Ectodermal cell (in vitro differentiated cells): ENCODE measurements around the gene CAPN2.

Experiments
- H3K27ac ChIP-seq: 2 replicates; pipeline ENCODE4 v1.7.0; 2013; ENCODE audit warnings: mild to moderate bottlenecking, low read depth, low read length; ENCODE audit not compliant: insufficient read depth, poor library complexity, severe bottlenecking
- H3K27me3 ChIP-seq: 2 replicates; pipeline ENCODE4 v1.7.0; 2013; ENCODE audit warnings: mild to moderate bottlenecking, low read length; ENCODE audit not compliant: insufficient read depth, control insufficient read depth, poor library complexity, severe bottlenecking
- H3K36me3 ChIP-seq: one replicate; pipeline ENCODE4 v1.7.0; 2013; ENCODE audit warnings: low read length; ENCODE audit not compliant: control insufficient read depth, insufficient read depth
- H3K4me1 ChIP-seq: one replicate; pipeline ENCODE4 v1.7.0; 2013; ENCODE audit warnings: low read length; ENCODE audit not compliant: control insufficient read depth, insufficient read depth
- H3K4me3 ChIP-seq: 2 replicates; pipeline ENCODE4 v1.7.0; 2013; ENCODE audit warnings: low read depth, low read length, control low read depth; ENCODE audit not compliant: insufficient read depth
- H3K9me3 ChIP-seq: 2 replicates; pipeline ENCODE4 v1.7.0; 2013; ENCODE audit warnings: mild to moderate bottlenecking, low read length, moderate library complexity; ENCODE audit not compliant: control insufficient read depth
- WGBS, 2 experiments: methylation state at CpG; one replicate each; pipeline ENCODE4 v1.1.7; 2013; ENCODE audit warnings: missing lambda C conversion rate in 2 of 2; 5-methylcytosine and 5-hydroxymethylcytosine counted together

Gene CAPN2

DNA sequence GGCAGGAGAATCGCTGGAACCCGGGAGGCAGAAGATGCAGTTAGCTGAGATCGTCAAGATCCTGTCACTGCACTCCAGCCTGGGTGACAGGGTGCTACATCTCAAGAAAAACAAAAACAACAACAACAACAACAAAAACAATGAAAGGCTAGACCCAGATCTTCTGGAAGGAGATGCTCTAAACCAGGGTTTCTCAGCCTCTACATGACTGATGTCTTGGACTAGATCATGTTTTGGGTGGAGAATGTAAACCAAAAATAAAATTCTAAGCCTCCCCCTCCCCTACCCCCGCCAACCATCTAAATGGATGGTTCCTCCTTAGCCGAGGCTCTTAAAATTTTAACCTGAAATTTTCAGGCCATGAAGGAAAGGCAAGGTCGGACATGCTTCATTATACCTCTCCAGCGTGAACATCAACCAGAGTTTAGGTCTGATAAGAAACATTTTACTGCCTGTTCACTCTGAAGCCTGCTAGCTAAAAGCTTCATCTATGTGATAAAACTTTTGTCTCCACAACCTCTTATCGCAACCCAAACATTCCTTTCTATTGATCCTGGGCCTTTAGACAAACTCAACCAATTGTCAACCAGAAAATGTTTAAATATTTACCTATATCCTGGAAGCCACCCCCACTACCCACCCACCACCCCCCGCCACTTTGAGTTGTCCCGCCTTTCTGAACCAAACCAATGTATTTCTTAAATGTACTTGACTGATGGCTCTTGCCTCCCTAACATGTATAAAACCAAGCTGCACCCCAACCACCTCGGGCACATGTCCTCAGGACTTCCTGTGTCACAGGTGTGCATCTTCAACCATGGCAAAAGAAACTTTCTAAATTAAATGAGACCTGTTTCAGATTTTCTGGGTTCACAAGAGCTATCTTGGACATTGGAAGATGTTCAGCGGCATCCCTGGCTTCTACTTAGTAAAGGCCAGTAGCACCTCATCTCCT, 1.9 kb upstream of the CAPN2 start:
- no peaks in the 10 kb centered on the region for H3K9me3 ChIP-seq

DNA sequence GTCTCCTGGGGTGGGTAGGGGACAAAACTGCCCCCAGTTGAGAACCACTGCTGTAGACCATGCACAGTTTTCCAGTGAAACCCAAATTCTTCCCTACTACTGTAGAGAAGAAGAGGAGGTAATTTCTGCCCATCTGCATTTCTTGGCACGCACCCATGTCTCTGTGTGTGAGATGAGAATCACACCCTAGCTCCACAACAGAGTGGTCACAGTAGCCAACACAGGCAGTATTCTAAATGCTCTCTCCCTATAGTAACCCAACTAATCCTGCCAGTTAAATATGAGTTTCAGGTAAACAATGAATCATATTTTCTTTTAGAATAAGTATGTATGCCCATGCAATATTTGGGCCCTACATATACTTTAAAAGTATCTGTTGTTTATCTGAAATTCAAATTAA, 1.2 kb upstream of the CAPN2 start:
- H3K36me3 ChIP-seq: no peaks in the 10 kb centered on the region
- 100% methylated on average over 1 of the region's 1 CpG for WGBS, 2 experiments
- H3K27me3 ChIP-seq: peaks cover 11% of the 10 kb centered on the region
- no peak overlapping the region for H3K27ac ChIP-seq
- no peaks in the 10 kb centered on the region for H3K9me3 ChIP-seq
- no peak overlapping the region for H3K4me3 ChIP-seq
- H3K4me1 ChIP-seq: peaks cover 12% of the 10 kb centered on the region

More for the DNA sequence above, 1.9 kb upstream of the CAPN2 start:
- no peak overlapping the region for H3K4me3 ChIP-seq
- WGBS, 2 experiments: 90 to 93% methylated on average over 12 of the region's 12 CpGs
- peaks cover 18% of the 10 kb centered on the region for H3K4me1 ChIP-seq
- no peaks in the 10 kb centered on the region for H3K36me3 ChIP-seq
- peaks cover 11% of the 10 kb centered on the region for H3K27me3 ChIP-seq
- no peak overlapping the region for H3K27ac ChIP-seq

DNA sequence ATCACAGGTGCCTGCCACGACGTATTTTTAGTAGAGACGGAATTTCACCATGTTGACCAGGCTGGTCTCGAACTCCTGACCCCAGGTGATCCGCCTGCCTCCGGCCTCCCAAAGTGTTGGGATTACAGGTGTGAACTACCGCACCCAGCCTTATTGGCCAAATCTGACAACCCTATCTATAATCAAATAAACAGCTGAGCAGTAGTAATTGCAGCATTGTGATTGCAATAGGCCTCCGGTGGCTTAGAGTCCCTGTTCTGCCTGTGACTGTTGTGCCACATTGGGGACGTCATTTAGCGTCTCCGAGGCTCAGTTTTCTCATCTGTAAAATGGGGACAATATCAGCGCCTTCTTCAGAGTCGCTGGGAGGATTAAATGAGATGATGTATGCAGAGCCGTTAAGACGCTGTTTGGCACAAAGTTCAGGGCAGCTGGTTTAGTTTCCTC, 569 bp upstream of the CAPN2 start:
- no peaks in the 10 kb centered on the region for H3K9me3 ChIP-seq
- H3K4me1 ChIP-seq: peaks cover 10% of the 10 kb centered on the region
- H3K27me3 ChIP-seq: peaks cover 11% of the 10 kb centered on the region
- H3K27ac ChIP-seq: no peak overlapping the region
- H3K36me3 ChIP-seq: no peaks in the 10 kb centered on the region
- WGBS, 2 experiments: 79 to 83% methylated on average over 15 of the region's 15 CpGs
- H3K4me3 ChIP-seq: peak overlapping the region; percentile 76

DNA sequence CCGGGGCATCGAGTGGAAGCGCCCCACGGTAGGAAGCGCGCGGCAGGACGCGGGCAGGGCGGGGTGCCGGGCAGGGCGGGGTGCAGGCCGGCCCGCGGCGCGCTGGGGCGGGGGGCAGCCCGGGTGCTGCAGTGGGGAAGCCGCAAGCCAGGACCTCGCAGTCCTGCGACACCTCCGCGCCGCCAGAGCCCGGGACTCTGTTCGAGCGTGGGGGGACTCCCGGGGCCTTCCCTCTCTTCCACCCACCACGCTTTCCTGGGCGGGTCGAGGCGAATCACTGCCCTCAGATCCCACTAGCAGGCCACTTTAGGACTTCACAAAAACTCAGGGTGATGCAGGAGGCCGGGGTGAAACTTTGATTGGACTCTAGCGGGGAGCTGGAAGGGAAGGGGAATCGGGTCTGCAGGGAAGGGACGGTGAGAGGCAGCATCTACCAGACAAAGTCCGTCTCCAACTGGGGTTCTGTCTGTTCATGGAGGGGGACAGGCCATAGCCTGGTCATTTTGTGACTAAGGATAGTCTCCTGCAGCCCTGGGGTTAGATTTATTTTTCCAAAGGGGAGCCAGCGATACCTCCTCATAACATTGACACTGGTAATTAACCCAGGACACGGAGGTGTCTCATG, 623 bp downstream of the CAPN2 start:
- H3K9me3 ChIP-seq: no peaks in the 10 kb centered on the region
- no peak overlapping the region for H3K27ac ChIP-seq
- 3 to 4% methylated on average over 40 of the region's 40 CpGs for WGBS, 2 experiments
- H3K36me3 ChIP-seq: peaks cover under 1% of the 10 kb centered on the region
- peaks cover 10% of the 10 kb centered on the region for H3K4me1 ChIP-seq
- H3K4me3 ChIP-seq: peak overlapping the region; percentile 76
- peaks cover 11% of the 10 kb centered on the region for H3K27me3 ChIP-seq

DNA sequence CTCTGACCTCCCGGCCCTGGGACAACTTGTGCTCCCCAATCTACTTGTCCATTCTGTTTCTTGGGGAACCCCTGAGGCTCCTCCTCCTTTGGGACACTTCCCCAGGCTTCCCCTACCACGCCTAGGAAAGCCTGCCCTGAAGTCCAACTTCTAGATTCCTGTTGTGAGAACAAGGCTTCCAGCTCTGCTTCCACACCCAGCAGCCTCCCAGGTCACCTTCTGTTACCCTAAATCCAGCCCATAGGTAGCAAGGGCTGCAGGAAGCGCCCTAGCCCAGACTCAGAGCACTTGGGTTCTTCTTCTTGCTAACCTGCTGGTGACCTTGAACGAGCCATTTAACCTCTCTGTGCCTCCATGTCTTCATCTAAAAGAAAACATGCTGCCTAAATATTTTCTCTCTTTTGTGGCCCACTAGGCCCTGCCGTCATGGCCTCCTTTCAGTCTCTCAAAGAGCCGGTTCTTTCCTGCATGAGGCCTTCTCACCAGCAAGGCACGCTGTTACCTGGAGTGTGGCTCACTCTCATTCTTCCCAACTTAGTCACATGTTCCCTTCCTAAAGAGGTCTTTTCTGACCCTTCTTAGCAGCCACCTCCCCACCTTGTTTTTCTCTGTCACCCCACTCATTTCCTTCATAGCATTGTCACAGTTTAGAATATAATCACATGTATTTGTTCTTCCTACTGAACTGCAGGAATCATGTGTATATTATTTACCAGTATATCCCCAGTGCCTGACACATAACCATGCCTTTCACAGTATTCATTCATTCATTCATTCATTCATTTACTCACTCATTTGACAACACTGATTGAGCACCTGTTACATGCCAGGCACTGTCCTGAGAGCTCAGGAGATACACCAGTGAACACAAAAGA, 1.4 kb downstream of the CAPN2 start:
- Histone ChIP-seq H3K4me1 (peaks cover 10% of the 10 kb centered on the region), H3K9me3 (no peaks in the 10 kb centered on the region), H3K4me3 (peak overlapping the region; percentile 76), H3K36me3 (peaks cover 3% of the 10 kb centered on the region), H3K27me3 (peaks cover 11% of the 10 kb centered on the region), H3K27ac (no peak overlapping the region)
- WGBS, 2 experiments: 63 to 66% methylated on average over 7 of the region's 7 CpGs

DNA sequence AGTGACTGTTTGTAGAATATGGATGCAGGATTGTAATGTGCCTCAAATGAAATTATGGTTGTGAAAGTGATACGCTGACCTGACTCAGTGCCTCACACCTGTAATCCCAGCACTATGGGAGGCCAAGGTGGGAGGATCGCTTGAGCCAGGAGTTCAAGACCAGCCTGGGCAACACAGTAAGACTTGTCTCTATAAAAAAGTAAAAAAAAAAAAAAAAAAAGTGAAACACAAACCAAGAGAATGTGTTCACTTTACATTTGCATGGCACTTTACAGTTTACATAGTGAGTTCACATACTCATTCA, 2.0 kb downstream of the CAPN2 start:
- WGBS, 2 experiments: 91 to 94% methylated on average over 1 to 2 of the region's 2 CpGs
- H3K4me1 ChIP-seq: peaks cover 10% of the 10 kb centered on the region
- no peaks in the 10 kb centered on the region for H3K9me3 ChIP-seq
- peaks cover 3% of the 10 kb centered on the region for H3K36me3 ChIP-seq
- H3K27ac ChIP-seq: no peak overlapping the region
- H3K4me3 ChIP-seq: no peak overlapping the region
- peaks cover 11% of the 10 kb centered on the region for H3K27me3 ChIP-seq

DNA sequence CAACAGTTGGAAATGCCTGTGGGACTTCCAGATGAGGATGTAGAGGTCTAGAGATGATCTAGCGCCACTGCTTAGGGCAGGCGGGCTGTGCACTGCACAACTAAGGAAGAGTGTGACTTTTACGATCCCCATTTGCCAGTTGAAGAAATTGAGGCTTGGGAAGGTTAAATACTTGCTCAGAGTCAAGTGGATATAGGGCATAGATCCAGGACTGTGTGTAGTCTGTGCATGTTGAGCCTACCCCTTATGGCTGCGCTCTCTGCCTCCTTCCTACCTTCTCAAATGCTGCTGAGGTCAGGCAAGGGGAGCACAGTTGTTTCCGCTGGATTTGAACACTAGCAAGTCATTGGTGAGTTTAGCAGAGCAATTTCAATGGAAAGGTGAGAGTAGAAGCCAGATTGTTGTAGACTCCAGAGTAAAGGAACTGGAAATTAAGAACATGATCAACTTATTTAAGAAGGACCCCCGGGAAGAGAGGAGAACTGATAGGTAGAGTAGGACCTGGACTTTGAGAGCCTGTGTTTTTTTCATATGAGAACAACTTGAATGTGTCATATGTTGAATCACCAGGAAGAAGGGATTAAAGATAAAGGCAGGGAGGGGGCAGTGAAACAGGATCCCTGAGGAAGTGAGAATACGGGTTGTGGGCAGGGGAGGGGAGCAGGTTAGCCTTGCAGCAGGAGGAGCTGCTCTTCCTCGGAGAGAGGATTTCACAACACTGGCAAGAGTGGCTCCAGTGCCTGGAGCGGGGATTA, 2.7 kb downstream of the CAPN2 start:
- no peak overlapping the region for H3K4me3 ChIP-seq
- no peaks in the 10 kb centered on the region for H3K9me3 ChIP-seq
- no peak overlapping the region for H3K27ac ChIP-seq
- peaks cover 11% of the 10 kb centered on the region for H3K27me3 ChIP-seq
- 70 to 72% methylated on average over 9 of the region's 9 CpGs for WGBS, 2 experiments
- peaks cover 3% of the 10 kb centered on the region for H3K36me3 ChIP-seq
- peaks cover 10% of the 10 kb centered on the region for H3K4me1 ChIP-seq

DNA sequence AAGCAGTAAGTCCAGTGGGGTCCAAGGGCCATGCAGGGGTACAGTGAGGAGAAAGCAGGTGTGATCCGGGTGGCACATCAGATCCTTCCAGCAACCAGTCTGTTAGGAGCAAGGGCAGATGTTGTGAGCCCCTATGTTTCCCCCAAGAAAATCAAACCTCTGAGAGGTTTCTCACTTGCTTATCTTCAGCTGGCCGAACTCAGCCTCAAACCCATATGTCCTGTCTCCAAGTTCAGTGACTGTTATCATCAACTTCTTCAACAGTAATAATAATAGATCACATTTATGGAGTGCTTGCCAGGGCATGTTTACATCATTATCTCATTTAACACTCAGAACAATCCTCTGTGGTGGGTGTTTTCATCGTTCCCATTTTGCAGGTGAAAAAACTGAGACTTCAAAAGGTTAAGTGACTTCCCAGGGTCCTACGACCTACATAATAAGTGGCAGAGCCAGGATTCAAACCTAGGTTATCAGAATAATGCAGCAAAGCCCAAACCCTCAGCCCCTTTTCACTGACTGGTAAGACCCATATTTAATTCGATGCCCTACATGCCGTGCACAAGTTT, 3.3 kb downstream of the CAPN2 start:
- Histone ChIP-seq H3K4me1 (peaks cover 10% of the 10 kb centered on the region), H3K4me3 (no peak overlapping the region)
- 72 to 74% methylated on average over 6 of the region's 6 CpGs for WGBS, 2 experiments

DNA sequence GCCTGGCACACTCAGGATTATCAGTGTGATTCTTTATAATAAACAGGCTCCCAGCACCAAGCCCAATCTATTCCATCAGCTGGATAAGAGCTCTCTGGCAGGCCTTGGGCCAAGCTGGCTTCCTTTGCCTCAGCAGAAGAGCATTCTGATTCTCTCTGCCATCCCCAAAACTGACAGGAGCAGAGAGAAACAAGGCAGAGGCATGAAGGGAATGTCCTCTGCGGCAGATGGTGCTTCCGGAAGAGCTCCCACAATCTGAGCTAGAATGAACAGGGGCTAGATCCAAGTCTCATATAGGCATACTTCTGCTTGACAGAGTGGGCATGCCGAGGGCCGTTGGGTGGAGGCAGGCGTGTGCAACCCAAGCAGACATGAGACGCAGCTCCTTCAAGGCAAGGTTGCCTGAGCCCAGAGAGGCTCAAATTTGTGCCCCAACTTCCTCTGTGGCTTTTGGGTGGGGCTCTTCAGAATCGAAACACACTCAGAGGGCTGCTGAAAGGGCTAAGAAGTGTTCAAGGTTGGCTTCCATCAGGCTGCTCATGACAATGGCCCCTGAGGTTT, 4.0 kb downstream of the CAPN2 start:
- no peak overlapping the region for H3K27ac ChIP-seq
- H3K9me3 ChIP-seq: no peaks in the 10 kb centered on the region
- WGBS, 2 experiments: 93 to 94% methylated on average over 7 of the region's 7 CpGs
- peaks cover 11% of the 10 kb centered on the region for H3K27me3 ChIP-seq
- H3K36me3 ChIP-seq: peaks cover 3% of the 10 kb centered on the region
- no peak overlapping the region for H3K4me3 ChIP-seq
- peaks cover 10% of the 10 kb centered on the region for H3K4me1 ChIP-seq

More for the DNA sequence above, 3.3 kb downstream of the CAPN2 start:
- no peak overlapping the region for H3K27ac ChIP-seq
- H3K9me3 ChIP-seq: no peaks in the 10 kb centered on the region
- H3K27me3 ChIP-seq: peaks cover 11% of the 10 kb centered on the region
- peaks cover 3% of the 10 kb centered on the region for H3K36me3 ChIP-seq
